ENCODE data around the gene STOX2.

STOX2 gene

GRCh38 chr4:183898456-183898855 is 6.7 kb upstream of the STOX2 start:
- DNase-seq: no peak

DNA sequence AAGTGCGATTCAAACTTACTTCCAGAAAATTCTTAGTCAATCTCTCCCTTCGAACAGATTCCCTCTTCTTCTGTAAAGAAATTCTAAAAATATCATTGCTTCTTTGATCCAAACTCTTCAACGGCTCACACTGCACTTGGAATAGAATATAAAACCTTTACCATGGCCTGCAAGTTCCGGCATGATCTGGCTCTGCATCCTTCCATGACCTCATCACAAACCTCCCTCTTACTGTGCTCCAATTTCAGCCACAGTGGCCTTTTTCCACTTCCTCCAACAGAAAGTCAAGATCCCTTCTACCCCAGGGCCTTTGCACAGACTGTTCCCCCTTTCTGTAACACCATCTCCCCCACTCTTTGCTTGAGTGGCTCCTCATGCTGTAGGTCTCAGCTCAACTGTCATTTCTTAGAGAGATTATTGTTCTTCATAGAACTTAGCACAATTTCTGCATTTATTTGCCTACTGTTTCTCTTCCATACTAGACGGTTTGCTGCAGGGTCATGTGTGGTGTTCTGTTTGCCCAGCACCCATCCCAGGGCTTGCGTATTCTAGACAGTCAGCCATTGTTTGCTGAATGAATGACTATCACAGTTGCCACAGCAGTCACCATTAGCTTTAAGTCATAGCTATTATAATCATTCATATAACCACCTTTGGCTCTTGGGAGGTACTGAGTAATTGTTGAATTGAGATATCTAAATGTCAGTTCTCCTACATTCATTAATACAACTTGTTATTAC is 1.9 kb upstream of the STOX2 start:
- no peak for DNase-seq

- DNase-seq: no peak
Observed at GRCh38 chr4:183905593-183906488, 734 bp downstream of the STOX2 start.

- DNase-seq: no peak
Observed at GRCh38 chr4:183906489-183906738, 1.3 kb downstream of the STOX2 start.

- DNase-seq: no peak
Observed at GRCh38 chr4:183906739-183907651, 1.9 kb downstream of the STOX2 start.

DNA sequence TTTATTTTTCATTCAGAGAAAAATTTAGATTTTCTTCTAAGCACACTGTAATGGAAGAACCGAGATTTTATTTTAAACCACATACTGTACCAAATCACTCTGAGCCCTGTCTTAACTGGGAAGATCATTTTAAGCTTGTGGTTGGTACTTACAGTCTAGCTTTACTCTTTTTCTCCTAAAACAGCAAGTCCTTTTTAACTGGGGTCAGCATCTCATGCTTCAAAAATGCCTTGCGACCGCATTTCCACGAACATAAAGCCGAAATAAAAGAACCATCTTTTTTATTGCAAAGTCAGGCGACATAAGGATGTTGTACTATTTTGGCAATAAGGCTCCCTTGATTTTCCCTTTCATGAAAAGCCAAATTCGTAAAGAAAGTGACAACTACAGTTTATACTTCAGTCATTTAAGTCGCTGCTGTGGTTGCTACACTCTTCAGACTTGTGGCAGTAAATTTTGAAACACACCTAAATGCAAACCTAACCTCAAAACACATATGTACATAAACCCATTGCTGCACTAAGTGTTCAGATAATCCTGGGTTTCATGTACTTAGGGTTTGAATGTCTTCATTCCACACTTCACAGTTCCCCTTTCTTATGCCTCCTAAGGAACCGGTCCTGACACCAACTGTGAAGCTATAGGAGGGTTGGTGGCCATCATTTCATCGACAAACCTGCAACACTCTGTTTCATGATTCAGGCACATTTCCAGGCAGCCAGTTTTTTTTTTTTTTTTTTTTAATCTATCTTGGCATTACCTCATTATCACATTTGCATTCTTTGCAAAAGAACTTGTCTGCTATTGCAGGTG is 3.0 kb downstream of the STOX2 start:
- no peak for DNase-seq

DNA sequence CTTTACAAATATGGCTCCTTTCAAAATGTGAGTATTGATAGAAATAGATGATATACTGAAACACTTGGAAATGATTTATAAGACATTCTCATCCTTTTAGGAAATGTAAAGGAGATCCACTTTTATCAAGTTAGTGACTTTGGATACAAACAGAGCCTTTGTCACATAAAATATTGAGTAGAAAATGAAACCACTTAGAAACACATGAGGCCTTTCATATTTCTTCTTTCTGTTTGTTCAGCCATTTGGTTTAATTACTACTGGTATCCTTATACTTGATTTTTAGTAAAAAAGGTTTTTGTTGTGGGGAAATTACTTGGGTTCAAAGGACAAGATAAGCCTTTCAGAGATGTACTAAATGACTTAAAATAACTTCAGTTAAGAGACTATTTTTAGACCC is 4.1 kb downstream of the STOX2 start:
- no peak for DNase-seq

GRCh38 chr4:183909801-183910200 is 4.7 kb downstream of the STOX2 start:
- DNase-seq: no peak

GRCh38 chr4:183912585-183912984 is 7.5 kb downstream of the STOX2 start:
- no peak for DNase-seq

DNA sequence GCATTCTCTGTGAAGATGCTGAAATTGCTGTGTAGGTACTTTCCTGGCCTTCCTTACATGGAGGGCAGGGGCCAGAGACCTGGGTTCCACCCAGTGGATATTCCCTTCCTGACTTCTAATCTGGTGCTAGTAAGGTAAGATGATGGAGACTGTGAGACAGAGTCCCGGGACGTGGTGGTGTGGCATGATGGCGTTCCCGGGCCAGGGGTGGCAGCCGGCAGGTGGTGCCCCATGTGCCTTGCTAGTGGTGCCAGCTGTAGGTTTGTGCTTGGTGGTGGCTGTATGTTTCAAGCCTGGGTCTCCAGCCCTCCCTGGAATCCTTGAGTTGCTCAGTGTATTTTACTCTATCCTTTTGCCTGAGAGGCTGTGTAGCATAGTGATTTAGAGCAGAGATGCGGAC is 10.9 kb downstream of the STOX2 start:
- DNase-seq: no peak

DNA sequence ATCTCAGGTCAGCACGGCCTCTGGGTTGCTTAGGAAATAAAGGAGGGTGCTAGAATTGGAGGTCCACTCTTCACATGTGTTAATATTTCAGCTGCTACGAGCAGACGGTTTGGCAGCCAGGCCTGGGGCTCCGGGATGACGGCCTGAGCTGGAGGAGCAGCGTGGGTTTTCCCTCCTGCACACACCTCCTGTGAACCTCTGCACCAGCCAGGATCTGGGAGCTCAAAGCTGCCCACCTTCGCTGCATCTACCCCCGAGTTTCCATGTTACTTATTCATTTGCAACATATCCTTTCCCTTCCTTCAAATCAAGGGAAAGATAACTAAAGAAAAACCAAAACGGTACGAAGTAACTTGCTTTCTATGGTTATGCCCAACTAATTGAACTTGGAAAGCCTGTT is 13.6 kb downstream of the STOX2 start:
- no peak for DNase-seq

DNA sequence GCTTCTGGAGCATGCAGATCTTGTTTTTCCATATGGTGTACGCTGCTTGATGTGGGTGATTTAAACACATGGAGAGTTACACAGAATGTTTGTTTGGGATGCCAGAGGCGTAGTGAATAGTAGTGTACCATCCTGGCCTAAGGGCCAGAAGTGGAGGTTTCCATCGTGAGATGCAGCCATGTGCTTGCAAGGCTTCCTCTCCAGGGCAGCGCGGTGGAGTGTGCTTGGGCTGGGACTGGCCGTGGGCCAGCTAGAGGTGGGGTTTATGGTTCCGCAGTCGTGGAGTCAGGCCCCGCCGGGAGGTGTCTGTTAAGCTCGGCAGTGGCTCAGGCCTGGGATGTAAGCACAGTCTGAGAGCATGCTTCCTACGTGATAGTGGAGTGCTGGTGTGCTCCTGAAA is 14.0 kb downstream of the STOX2 start:
- DNase-seq: no peak

- no peak for DNase-seq
Observed at GRCh38 chr4:183920512-183920911, 15.4 kb downstream of the STOX2 start.

DNA sequence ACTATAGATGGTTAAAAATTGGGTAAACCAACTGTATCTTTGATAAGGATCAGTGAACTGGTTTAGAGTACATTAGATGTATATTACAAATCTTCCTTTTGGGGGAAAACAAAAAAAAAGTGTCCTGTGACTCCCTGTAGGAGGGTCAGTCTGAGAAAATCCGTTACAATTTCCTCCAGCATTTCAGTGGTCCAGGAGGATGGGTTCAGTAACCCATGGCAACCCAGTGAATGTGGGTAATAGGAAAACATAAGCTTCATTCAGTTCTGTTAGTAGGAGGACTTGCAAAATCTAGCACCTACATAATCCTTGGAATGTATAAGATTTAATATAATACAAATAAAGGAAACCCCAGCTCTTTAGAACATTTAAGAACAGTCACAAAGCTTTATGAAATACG is 16.2 kb downstream of the STOX2 start:
- DNase-seq: no peak

GRCh38 chr4:183924362-183925044 is 19.4 kb downstream of the STOX2 start:
- DNase-seq: no peak

DNA sequence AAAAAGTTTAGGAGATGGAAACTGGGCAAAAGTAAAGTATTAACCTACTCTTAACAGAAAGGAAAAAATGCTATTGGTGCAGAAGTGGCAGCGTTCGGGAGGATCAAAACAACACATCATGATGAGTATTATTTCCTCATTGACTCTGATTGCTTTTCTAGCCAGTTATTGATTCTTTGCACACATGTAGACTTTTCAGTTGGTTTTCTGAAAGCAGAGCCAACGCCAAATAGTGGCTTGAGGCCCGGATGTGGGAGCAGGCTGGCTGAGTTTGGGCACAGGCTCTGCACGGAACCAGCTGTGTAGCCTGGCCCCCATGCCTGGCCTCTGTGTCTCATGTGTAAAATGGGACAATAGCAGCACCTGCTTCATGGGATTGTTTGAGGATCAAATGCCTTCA is 21.8 kb downstream of the STOX2 start:
- DNase-seq: no peak

DNA sequence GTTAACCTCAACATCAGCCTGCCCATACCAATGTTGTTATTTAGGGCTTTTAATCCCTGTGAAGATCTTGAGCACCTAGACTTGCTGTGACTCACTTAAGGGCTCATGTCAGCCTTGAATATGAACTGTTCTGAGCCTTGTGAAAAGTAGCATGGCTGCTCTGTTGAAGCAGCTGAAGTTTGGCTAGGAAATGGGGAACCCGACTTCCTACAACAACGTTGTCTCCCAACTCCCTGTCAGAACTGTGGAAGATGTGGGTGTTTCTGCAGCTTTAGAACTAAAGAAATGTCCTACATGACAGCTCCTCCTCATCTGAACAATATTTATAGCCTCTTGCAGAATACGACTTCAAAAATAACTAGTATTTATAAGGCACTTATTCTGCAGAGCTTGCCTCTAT is 27.5 kb downstream of the STOX2 start:
- no peak for DNase-seq

GRCh38 chr4:183934761-183935160 is 29.7 kb downstream of the STOX2 start:
- DNase-seq: no peak

GRCh38 chr4:183935355-183936005 is 30.4 kb downstream of the STOX2 start:
- no peak for DNase-seq

GRCh38 chr4:183936047-183936446 is 30.9 kb downstream of the STOX2 start:
- no peak for DNase-seq

- no peak for DNase-seq
Observed at GRCh38 chr4:183936574-183937345, 31.7 kb downstream of the STOX2 start.
